GM23338 (cell line): Measurements from ENCODE around the gene ZNF526. TPM values are rescaled to one million over a fixed set of nuclear protein-coding genes. Genes with fewer than 3 reads are reported as not detected.

Experiments
- ATAC-seq: fragments of 200-7000 bp; cut with Tn5 transposase; 3 replicates; pipeline ENCODE4 v1.9.1; 2020
- DNase-seq: peaks from one replicate; pipeline ENCODE4 v3.0.0-alpha.2; 2015; ENCODE audit warnings: low spot score
- H2AFZ ChIP-seq: fragments of 200-600 bp; sonication (generic); 2 replicates; pipeline ENCODE4 v1.8.0; 2016; ENCODE audit warnings: antibody characterized with exemption, mild to moderate bottlenecking, moderate library complexity
- H3F3A ChIP-seq: fragments of 200-600 bp; sonication (generic); replicated peaks from 2 replicates; pipeline ENCODE4 v1.8.0; 2017; ENCODE audit warnings: antibody characterized with exemption, mixed run types, low read depth
- H3K27ac ChIP-seq: fragments of 200-600 bp; sonication (generic); 2 replicates; pipeline ENCODE4 v1.6.1; 2016; ENCODE audit warnings: low read depth
- H3K27me3 ChIP-seq: fragments of 200-600 bp; sonication (generic); 2 replicates; pipeline ENCODE4 v1.8.0; 2016; ENCODE audit warnings: mild to moderate bottlenecking, mixed run types, moderate library complexity; ENCODE audit not compliant: insufficient read depth
- H3K36me3 ChIP-seq: fragments of 200-600 bp; sonication (generic); 2 replicates; pipeline ENCODE4 v1.8.0; 2016; ENCODE audit warnings: mild to moderate bottlenecking; ENCODE audit not compliant: insufficient read depth
- H3K4me1 ChIP-seq: fragments of 200-600 bp; sonication (generic); 2 replicates; pipeline ENCODE4 v1.8.0; 2016; ENCODE audit warnings: mild to moderate bottlenecking, moderate library complexity; ENCODE audit not compliant: insufficient read depth
- H3K4me2 ChIP-seq: fragments of 200-600 bp; sonication (generic); 2 replicates; pipeline ENCODE4 v1.7.1; 2017; ENCODE audit warnings: mixed run types
- H3K4me3 ChIP-seq: fragments of 200-600 bp; sonication (generic); 2 replicates; pipeline ENCODE4 v1.6.1; 2016; ENCODE audit warnings: mixed run types
- H3K79me2 ChIP-seq: fragments of 200-600 bp; sonication (generic); replicated peaks from 2 replicates; pipeline ENCODE4 v1.8.0; 2017; ENCODE audit warnings: mild to moderate bottlenecking; ENCODE audit not compliant: insufficient read depth
- H3K9me2 ChIP-seq: fragments of 200-600 bp; sonication (generic); 2 replicates; pipeline ENCODE4 v1.8.0; 2017; ENCODE audit not compliant: insufficient read depth
- H4K20me1 ChIP-seq: fragments of 200-600 bp; sonication (generic); replicated peaks from 2 replicates; pipeline ENCODE4 v1.8.0; 2017; ENCODE audit warnings: mild to moderate bottlenecking; ENCODE audit not compliant: insufficient read depth
- H3K27ac Mint-ChIP-seq: 2 replicates; pipeline ENCODE4 v1.8.0; 2020; ENCODE audit warnings: inconsistent platforms, mild to moderate bottlenecking, moderate library complexity, mixed read lengths
- H3K27me3 Mint-ChIP-seq: 3 replicates; pipeline ENCODE4 v1.8.0; 2022; ENCODE audit warnings: low read depth, mild to moderate bottlenecking, moderate library complexity, mixed read lengths, inconsistent platforms; ENCODE audit not compliant: insufficient read depth, poor library complexity
- H3K36me3 Mint-ChIP-seq: 3 replicates; pipeline ENCODE4 v1.8.0; 2021; ENCODE audit warnings: low read depth, mild to moderate bottlenecking, inconsistent platforms, moderate library complexity, mixed read lengths
- H3K4me1 Mint-ChIP-seq: 3 replicates; pipeline ENCODE4 v1.8.0; 2020; ENCODE audit warnings: mild to moderate bottlenecking, inconsistent platforms, mixed read lengths
- H3K4me3 Mint-ChIP-seq: 3 replicates; pipeline ENCODE4 v1.8.0; 2021; ENCODE audit warnings: moderate library complexity, mild to moderate bottlenecking, inconsistent platforms, mixed read lengths
- H3K9me3 Mint-ChIP-seq: 3 replicates; pipeline ENCODE4 v1.8.0; 2020; ENCODE audit warnings: moderate library complexity, mild to moderate bottlenecking, inconsistent platforms, mixed read lengths
- CREB1 ChIP-seq: fragments of 250-450 bp; sonication (Bioruptor Pico); IDR thresholded peaks from 2 replicates; pipeline ENCODE4 v1.5.0; 2020; ENCODE audit warnings: low read depth, mild to moderate bottlenecking, moderate library complexity
- EZH2phosphoT487 ChIP-seq: fragments of 200-600 bp; sonication (generic); IDR thresholded peaks from one replicate; pipeline ENCODE4 v1.8.1; 2018; ENCODE audit warnings: antibody characterized with exemption; ENCODE audit not compliant: unreplicated experiment
- JUNB ChIP-seq: IDR thresholded peaks from one replicate; pipeline ENCODE4 v1.6.1; 2016; ENCODE audit warnings: antibody characterized with exemption; ENCODE audit not compliant: unreplicated experiment
- NANOG ChIP-seq: IDR thresholded peaks from 2 replicates; pipeline ENCODE4 v1.6.1; 2016; ENCODE audit warnings: antibody characterized with exemption, borderline replicate concordance
- POLR2AphosphoS5 ChIP-seq: IDR thresholded peaks from 2 replicates; pipeline ENCODE4 v1.6.1; 2016; ENCODE audit warnings: antibody characterized with exemption, low read depth
- STAT1 ChIP-seq: IDR thresholded peaks from one replicate; pipeline ENCODE4 v1.6.1; 2016; ENCODE audit warnings: antibody characterized with exemption; ENCODE audit not compliant: unreplicated experiment
- ZNF114 ChIP-seq: fragments of 250-450 bp; sonication (Bioruptor Pico); IDR thresholded peaks from 2 replicates; pipeline ENCODE4 v1.5.0; 2020; ENCODE audit warnings: mild to moderate bottlenecking, moderate library complexity
- ZNF331 ChIP-seq: fragments of 250-450 bp; sonication (Bioruptor Pico); IDR thresholded peaks from 2 replicates; pipeline ENCODE4 v1.5.0; 2020; ENCODE audit warnings: low read depth, mild to moderate bottlenecking, moderate library complexity
- polyA plus RNA-seq: library from polyadenylated mRNA; unstranded; fragments of >200 nt; fragmentation: Nextera tagmentation; extraction: Ambion mirVana; gene quantifications from 2 replicates; pipeline ENCODE4 v1.2.1, GENCODE V29; 2016
- total RNA-seq: library from RNA; depleted of rRNA; stranded (reverse); fragments of >200 nt; shearing (Covaris generic); gene quantifications from 2 replicates; pipeline ENCODE4 v1.2.3, GENCODE V29; 2014
- TF ChIP-seq, protein P1 (sequence below): IDR thresholded peaks from one replicate; pipeline ENCODE4 v1.6.1; 2018; ENCODE audit warnings: antibody characterized with exemption; ENCODE audit not compliant: unreplicated experiment
- TF ChIP-seq, protein P2 (sequence below): IDR thresholded peaks from 2 replicates; pipeline ENCODE4 v1.6.1; 2016; ENCODE audit warnings: antibody characterized with exemption
- TF ChIP-seq, protein P3 (sequence below), 2 experiments: fragments of 200-600 bp in 1 of 2; sonication (generic) in 1 of 2; conservative IDR thresholded peaks; 2 replicates each; pipeline versions ENCODE4 v1.5.1 to v1.6.1; 2016 to 2017; ENCODE audit warnings: antibody characterized with exemption in 2 of 2, low read depth in 2 of 2, mild to moderate bottlenecking in 2 of 2, moderate library complexity in 1 of 2
- TF ChIP-seq, protein P4 (sequence below): fragments of 250-450 bp; sonication (Bioruptor Pico); IDR thresholded peaks from 2 replicates; pipeline ENCODE4 v1.5.0; 2020; ENCODE audit warnings: mild to moderate bottlenecking, moderate library complexity

ZNF526 gene
- total and polyA plus RNA-seq, 2 experiments from 2014 or later: 4.7 to 13.3 TPM

DNA sequence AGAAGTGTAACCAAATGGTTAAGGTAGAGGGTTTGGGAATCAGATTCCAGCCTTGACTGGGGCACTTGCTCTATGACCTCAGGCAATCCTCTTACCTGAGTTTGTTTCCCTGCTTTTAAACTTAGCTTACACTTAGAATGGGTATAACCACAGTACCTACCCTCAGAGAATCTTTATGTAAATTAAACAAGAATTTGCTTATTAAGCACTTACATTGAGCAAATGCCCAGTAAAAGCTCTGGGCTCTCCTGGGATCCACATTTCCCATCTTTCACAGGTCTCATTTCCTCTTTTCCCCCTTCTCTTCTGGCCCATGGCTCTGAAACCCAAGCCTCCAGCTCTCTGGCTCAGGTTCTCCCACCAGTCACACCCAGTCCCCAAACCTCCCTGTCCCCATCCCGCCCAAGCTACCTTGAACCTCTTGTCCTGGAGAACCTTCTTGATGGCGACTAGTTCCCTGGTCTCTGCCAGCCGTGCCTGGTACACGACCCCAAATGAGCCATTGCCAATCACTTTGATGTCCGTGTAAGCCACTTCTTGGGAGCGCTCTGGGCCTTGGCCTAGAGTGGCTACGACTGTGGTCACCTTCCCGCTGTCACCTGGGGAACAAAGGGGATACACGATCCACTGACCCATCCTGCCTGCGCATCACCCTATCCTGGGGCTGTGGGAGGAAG lies 19.6 kb downstream of the ZNF526 start:
- no peaks in the 10 kb centered on the region for H3K9me2 ChIP-seq
- peaks cover 22% of the 10 kb centered on the region for H3K27me3 Mint-ChIP-seq
- H4K20me1 ChIP-seq: peaks cover 35% of the 10 kb centered on the region; the same call in 1 of the 2 replicates
- H2AFZ ChIP-seq: no peak overlapping the region
- no peak overlapping the region for H3K4me3 ChIP-seq
- no peaks in the 10 kb centered on the region; the same call in 2 of the 3 replicates for H3K9me3 Mint-ChIP-seq
- ATAC-seq (no peak), DNase-seq (no peak)
- 0 out of 2 replicates have a peak, but pooled peaks cover 13% of the 10 kb centered on the region for H3F3A ChIP-seq
- peaks cover 16% of the 10 kb centered on the region for H3K4me1 ChIP-seq
- no peak overlapping the region for H3K4me3 Mint-ChIP-seq
- H3K27ac ChIP-seq: no peak overlapping the region
- TF ChIP-seq JUNB (no peak), STAT1 (no peak), ZNF331 (CRISPR knock-in tag) (no peak), EZH2phosphoT487 (no peak), CREB1 (CRISPR knock-in tag) (no peak), ZNF114 (CRISPR knock-in tag) (no peak), POLR2AphosphoS5 (no peak), NANOG (no peak)
- TF ChIP-seq, protein P1, sequence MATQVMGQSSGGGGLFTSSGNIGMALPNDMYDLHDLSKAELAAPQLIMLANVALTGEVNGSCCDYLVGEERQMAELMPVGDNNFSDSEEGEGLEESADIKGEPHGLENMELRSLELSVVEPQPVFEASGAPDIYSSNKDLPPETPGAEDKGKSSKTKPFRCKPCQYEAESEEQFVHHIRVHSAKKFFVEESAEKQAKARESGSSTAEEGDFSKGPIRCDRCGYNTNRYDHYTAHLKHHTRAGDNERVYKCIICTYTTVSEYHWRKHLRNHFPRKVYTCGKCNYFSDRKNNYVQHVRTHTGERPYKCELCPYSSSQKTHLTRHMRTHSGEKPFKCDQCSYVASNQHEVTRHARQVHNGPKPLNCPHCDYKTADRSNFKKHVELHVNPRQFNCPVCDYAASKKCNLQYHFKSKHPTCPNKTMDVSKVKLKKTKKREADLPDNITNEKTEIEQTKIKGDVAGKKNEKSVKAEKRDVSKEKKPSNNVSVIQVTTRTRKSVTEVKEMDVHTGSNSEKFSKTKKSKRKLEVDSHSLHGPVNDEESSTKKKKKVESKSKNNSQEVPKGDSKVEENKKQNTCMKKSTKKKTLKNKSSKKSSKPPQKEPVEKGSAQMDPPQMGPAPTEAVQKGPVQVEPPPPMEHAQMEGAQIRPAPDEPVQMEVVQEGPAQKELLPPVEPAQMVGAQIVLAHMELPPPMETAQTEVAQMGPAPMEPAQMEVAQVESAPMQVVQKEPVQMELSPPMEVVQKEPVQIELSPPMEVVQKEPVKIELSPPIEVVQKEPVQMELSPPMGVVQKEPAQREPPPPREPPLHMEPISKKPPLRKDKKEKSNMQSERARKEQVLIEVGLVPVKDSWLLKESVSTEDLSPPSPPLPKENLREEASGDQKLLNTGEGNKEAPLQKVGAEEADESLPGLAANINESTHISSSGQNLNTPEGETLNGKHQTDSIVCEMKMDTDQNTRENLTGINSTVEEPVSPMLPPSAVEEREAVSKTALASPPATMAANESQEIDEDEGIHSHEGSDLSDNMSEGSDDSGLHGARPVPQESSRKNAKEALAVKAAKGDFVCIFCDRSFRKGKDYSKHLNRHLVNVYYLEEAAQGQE: no peak
- TF ChIP-seq, protein P2, sequence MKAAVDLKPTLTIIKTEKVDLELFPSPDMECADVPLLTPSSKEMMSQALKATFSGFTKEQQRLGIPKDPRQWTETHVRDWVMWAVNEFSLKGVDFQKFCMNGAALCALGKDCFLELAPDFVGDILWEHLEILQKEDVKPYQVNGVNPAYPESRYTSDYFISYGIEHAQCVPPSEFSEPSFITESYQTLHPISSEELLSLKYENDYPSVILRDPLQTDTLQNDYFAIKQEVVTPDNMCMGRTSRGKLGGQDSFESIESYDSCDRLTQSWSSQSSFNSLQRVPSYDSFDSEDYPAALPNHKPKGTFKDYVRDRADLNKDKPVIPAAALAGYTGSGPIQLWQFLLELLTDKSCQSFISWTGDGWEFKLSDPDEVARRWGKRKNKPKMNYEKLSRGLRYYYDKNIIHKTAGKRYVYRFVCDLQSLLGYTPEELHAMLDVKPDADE: no peak
- TF ChIP-seq, protein P3, sequence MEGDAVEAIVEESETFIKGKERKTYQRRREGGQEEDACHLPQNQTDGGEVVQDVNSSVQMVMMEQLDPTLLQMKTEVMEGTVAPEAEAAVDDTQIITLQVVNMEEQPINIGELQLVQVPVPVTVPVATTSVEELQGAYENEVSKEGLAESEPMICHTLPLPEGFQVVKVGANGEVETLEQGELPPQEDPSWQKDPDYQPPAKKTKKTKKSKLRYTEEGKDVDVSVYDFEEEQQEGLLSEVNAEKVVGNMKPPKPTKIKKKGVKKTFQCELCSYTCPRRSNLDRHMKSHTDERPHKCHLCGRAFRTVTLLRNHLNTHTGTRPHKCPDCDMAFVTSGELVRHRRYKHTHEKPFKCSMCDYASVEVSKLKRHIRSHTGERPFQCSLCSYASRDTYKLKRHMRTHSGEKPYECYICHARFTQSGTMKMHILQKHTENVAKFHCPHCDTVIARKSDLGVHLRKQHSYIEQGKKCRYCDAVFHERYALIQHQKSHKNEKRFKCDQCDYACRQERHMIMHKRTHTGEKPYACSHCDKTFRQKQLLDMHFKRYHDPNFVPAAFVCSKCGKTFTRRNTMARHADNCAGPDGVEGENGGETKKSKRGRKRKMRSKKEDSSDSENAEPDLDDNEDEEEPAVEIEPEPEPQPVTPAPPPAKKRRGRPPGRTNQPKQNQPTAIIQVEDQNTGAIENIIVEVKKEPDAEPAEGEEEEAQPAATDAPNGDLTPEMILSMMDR (conservative IDR thresholded peaks at IDR 0.05; ENCODE audit: low read depth in 2 of 2): no peak
- TF ChIP-seq, protein P4, sequence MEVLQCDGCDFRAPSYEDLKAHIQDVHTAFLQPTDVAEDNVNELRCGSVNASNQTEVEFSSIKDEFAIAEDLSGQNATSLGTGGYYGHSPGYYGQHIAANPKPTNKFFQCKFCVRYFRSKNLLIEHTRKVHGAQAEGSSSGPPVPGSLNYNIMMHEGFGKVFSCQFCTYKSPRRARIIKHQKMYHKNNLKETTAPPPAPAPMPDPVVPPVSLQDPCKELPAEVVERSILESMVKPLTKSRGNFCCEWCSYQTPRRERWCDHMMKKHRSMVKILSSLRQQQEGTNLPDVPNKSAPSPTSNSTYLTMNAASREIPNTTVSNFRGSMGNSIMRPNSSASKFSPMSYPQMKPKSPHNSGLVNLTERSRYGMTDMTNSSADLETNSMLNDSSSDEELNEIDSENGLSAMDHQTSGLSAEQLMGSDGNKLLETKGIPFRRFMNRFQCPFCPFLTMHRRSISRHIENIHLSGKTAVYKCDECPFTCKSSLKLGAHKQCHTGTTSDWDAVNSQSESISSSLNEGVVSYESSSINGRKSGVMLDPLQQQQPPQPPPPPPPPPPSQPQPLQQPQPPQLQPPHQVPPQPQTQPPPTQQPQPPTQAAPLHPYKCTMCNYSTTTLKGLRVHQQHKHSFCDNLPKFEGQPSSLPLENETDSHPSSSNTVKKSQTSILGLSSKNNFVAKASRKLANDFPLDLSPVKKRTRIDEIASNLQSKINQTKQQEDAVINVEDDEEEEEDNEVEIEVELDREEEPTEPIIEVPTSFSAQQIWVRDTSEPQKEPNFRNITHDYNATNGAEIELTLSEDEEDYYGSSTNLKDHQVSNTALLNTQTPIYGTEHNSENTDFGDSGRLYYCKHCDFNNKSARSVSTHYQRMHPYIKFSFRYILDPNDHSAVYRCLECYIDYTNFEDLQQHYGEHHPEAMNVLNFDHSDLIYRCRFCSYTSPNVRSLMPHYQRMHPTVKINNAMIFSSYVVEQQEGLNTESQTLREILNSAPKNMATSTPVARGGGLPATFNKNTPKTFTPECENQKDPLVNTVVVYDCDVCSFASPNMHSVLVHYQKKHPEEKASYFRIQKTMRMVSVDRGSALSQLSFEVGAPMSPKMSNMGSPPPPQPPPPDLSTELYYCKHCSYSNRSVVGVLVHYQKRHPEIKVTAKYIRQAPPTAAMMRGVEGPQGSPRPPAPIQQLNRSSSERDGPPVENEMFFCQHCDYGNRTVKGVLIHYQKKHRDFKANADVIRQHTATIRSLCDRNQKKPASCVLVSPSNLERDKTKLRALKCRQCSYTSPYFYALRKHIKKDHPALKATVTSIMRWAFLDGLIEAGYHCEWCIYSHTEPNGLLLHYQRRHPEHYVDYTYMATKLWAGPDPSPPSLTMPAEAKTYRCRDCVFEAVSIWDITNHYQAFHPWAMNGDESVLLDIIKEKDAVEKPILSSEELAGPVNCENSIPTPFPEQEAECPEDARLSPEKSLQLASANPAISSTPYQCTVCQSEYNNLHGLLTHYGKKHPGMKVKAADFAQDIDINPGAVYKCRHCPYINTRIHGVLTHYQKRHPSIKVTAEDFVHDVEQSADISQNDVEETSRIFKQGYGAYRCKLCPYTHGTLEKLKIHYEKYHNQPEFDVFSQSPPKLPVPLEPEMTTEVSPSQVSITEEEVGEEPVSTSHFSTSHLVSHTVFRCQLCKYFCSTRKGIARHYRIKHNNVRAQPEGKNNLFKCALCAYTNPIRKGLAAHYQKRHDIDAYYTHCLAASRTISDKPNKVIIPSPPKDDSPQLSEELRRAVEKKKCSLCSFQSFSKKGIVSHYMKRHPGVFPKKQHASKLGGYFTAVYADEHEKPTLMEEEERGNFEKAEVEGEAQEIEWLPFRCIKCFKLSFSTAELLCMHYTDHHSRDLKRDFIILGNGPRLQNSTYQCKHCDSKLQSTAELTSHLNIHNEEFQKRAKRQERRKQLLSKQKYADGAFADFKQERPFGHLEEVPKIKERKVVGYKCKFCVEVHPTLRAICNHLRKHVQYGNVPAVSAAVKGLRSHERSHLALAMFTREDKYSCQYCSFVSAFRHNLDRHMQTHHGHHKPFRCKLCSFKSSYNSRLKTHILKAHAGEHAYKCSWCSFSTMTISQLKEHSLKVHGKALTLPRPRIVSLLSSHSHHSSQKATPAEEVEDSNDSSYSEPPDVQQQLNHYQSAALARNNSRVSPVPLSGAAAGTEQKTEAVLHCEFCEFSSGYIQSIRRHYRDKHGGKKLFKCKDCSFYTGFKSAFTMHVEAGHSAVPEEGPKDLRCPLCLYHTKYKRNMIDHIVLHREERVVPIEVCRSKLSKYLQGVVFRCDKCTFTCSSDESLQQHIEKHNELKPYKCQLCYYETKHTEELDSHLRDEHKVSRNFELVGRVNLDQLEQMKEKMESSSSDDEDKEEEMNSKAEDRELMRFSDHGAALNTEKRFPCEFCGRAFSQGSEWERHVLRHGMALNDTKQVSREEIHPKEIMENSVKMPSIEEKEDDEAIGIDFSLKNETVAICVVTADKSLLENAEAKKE (CRISPR knock-in tag): no peak
- peaks cover 39% of the 10 kb centered on the region for H3K36me3 Mint-ChIP-seq
- no peaks in the 10 kb centered on the region for H3K36me3 ChIP-seq
- H3K79me2 ChIP-seq: peaks cover 21% of the 10 kb centered on the region
- H3K4me2 ChIP-seq: no peak overlapping the region
- peaks cover 10% of the 10 kb centered on the region for H3K4me1 Mint-ChIP-seq
- H3K27ac Mint-ChIP-seq: no peak overlapping the region
- H3K27me3 ChIP-seq: no peaks in the 10 kb centered on the region
